Activated B cell treated with CpG ODN at 0.5 μM for 24 hours (primary cell): ENCODE data around the gene IGFALS. TPM values are rescaled to one million over a fixed set of nuclear protein-coding genes. Genes with fewer than 3 reads are reported as not detected.

Experiments used
- ATAC-seq: fragments of 200-7000 bp; cut with Tn5 transposase; one replicate; pipeline ENCODE4 v1.10.0; 2021; ENCODE audit warnings: low read depth, mild to moderate bottlenecking, moderate library complexity
- CTCF ChIA-PET: fragments of 350-600 bp; sonication (Branson Sonifier 250); formaldehyde crosslinking; loops from one replicate; lab custom pipeline; 2021; ENCODE audit warnings: antibody characterized with exemption; lab: Charles Lee
- POLR2A ChIA-PET: fragments of 350-600 bp; sonication (Branson Sonifier 250); formaldehyde crosslinking; loops from one replicate; lab custom pipeline; 2021; ENCODE audit warnings: antibody characterized with exemption; lab: Charles Lee
- DNase-seq: peaks from one replicate; pipeline ENCODE4 v3.0.0; 2022
- H3K27ac Mint-ChIP-seq: one replicate; pipeline ENCODE4 v1.8.0; 2020; ENCODE audit warnings: mixed read lengths
- H3K27me3 Mint-ChIP-seq: one replicate; pipeline ENCODE4 v1.8.0; 2021; ENCODE audit warnings: mixed read lengths
- H3K36me3 Mint-ChIP-seq: one replicate; pipeline ENCODE4 v1.8.0; 2021; ENCODE audit warnings: low read depth, mixed read lengths
- H3K4me1 Mint-ChIP-seq: one replicate; pipeline ENCODE4 v1.8.0; 2021; ENCODE audit warnings: mixed read lengths
- H3K4me3 Mint-ChIP-seq: one replicate; pipeline ENCODE4 v1.8.0; 2020; ENCODE audit warnings: mild to moderate bottlenecking, mixed read lengths
- H3K9me3 Mint-ChIP-seq: one replicate; pipeline ENCODE4 v1.8.0; 2020; ENCODE audit warnings: mixed read lengths
- intact Hi-C: fragments of 100-400 bp; cut with micrococcal nuclease; formaldehyde crosslinking; loops from one replicate; pipeline ENCODE4 v1.15.1; 2024
- total RNA-seq: library from RNA; stranded (reverse); gene quantifications from 2 replicates; pipeline ENCODE4 v1.2.3, GENCODE V29; 2022
- TF ChIP-seq, protein P1 (sequence below): fragments of 200-600 bp; IDR thresholded peaks from one replicate; pipeline ENCODE4 v1.8.0; 2022; ENCODE audit warnings: antibody characterized with exemption, mild to moderate bottlenecking

The IGFALS gene
- total RNA-seq = not detected in 2 replicates

DNA sequence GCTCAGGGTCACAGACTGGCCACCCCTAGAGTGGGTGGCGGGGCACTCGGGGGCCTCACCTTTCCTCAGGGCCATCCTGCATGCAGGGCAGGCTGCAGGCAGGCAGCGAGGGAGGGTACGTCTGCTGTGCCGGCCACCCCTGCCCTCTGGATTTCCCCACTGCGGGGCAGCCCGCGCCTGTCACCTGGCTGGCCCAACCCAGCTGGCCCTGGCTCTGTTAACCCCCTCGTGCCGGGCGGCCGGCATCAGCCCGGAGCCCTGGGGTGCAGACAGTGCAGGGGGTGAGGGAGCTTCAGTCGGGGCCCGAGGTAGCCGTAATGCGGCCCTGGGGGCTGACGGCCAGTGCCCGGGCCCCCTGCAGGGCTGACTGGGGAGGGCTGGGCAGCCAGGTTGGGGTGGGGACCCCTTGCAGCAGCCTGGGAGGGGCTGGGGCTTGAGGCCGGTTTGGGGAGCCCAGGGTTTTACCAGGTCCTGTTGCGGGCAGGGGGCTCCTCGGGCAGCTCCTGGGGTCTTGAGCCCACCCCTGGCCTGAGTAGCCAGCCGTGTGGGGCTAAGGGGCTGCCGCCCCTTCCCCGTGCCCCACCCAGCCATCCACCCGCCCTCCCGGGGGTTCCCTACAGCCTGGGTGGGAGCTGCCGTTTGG, at the start of gene IGFALS:
TSS of gene IGFALS (minus strand) at position 128 of the 643 bp plus-strand sequence. CDS start at position 75, 53 bp downstream.
- peaks cover 8% of the 10 kb centered on the region for H3K36me3 Mint-ChIP-seq
- CTCF ChIA-PET = no interaction called here
- ATAC-seq (no peak), DNase-seq (no peak)
- intact Hi-C loops = no loop called here
- H3K4me3 Mint-ChIP-seq = no peak within 1 kb of the TSS
- H3K27me3 Mint-ChIP-seq = no peaks in the 10 kb centered on the region
- TF ChIP-seq, protein P1, sequence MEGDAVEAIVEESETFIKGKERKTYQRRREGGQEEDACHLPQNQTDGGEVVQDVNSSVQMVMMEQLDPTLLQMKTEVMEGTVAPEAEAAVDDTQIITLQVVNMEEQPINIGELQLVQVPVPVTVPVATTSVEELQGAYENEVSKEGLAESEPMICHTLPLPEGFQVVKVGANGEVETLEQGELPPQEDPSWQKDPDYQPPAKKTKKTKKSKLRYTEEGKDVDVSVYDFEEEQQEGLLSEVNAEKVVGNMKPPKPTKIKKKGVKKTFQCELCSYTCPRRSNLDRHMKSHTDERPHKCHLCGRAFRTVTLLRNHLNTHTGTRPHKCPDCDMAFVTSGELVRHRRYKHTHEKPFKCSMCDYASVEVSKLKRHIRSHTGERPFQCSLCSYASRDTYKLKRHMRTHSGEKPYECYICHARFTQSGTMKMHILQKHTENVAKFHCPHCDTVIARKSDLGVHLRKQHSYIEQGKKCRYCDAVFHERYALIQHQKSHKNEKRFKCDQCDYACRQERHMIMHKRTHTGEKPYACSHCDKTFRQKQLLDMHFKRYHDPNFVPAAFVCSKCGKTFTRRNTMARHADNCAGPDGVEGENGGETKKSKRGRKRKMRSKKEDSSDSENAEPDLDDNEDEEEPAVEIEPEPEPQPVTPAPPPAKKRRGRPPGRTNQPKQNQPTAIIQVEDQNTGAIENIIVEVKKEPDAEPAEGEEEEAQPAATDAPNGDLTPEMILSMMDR = no peak
- H3K27ac Mint-ChIP-seq = no peak within 1 kb of the TSS
- H3K9me3 Mint-ChIP-seq = no peaks in the 10 kb centered on the region
- no peaks in the 10 kb centered on the region for H3K4me1 Mint-ChIP-seq
- POLR2A ChIA-PET = no interaction called here

DNA sequence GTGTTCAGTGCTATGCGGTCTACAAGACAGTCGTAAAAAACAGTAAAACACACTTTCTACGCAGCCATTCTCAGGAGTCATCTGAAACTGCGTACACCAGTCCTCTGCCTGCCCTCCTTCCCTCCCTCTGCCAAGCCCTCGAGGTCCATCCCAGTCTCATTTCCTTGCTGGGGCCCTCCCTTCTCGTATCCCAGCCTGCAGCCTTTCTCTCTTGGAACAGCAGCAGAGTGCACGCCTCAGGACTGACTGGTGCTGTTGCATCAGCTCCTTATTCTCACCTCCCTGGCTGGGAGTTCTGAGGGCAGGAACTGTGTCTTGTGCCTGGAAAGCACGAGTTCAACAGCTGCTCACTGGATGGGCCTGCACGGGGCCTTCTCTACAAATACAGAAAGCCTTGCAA, 46.0 kb upstream of the IGFALS start:
- Mint-ChIP-seq H3K4me1 (no peaks in the 10 kb centered on the region), H3K4me3 (no peak overlapping the region), H3K27me3 (no peaks in the 10 kb centered on the region), H3K36me3 (no peaks in the 10 kb centered on the region), H3K27ac (no peak overlapping the region), H3K9me3 (no peaks in the 10 kb centered on the region)
- POLR2A ChIA-PET = no interaction called here
- CTCF ChIA-PET = no interaction called here
- intact Hi-C loops = no loop called here
- DNase-seq = no peak
- ATAC-seq = no peak
- TF ChIP-seq, protein P1 = no peak

DNA sequence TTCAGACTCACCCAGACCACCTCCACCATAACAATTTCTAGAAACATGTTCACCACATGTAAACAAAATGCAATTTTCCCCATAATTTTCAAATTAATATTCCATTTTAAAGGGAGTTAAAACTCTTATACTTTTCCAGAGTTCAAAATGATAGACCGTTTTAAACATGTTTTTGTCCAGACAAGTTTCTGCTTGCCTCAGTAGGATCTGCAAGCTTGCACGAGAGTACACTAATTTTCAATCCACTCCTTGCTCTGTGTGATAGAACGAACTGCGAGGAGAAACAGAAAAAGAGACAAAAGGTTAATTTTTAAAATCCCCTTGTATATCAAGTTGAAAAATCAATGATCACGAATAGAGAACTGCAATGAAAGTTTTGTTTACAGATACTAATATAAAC, 40.6 kb upstream of the IGFALS start:
- Mint-ChIP-seq H3K4me1 (peaks cover 6% of the 10 kb centered on the region), H3K27ac (no peak overlapping the region), H3K4me3 (no peak overlapping the region), H3K27me3 (no peaks in the 10 kb centered on the region), H3K36me3 (peaks cover 6% of the 10 kb centered on the region), H3K9me3 (no peaks in the 10 kb centered on the region)
- CTCF ChIA-PET = no interaction called here
- DNase-seq = no peak
- intact Hi-C loops = no loop called here
- TF ChIP-seq, protein P1 = no peak
- ATAC-seq = no peak
- POLR2A ChIA-PET = no interaction called here

DNA sequence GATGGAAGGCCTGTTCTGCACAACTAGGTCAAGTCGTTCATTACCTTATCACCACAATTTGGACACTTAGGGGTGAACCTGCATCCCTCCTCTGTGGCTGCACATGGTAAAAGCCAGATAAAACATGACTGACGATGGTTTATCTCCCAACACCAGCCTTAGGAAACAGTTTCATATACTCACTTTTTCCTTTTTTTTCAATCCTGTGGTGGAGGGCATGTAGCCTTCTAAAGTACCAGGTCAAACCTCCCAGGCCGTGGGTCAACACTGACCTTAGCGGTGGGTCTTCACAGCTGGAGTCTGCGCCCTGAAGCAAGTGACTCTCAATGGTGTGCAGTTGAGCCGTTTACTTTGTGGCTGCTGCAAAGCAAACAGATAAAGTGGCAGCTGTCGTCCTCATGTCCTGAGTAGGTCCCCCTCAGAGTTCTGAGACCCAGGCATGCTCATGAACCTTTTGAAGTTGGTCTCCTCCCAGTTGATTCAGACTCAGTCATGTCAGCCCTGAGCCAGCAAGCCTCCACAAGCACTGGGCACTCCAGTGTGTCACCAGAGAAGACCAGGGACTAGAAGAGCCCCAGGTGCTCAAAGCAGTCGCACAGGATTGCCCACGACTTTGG, 39.4 kb upstream of the IGFALS start:
- intact Hi-C loops = no loop called here
- ATAC-seq = no peak
- Mint-ChIP-seq H3K36me3 (peaks cover 6% of the 10 kb centered on the region), H3K4me3 (no peak overlapping the region), H3K27ac (no peak overlapping the region), H3K9me3 (no peaks in the 10 kb centered on the region), H3K4me1 (peaks cover 15% of the 10 kb centered on the region), H3K27me3 (no peaks in the 10 kb centered on the region)
- DNase-seq = no peak
- ChIA-PET POLR2A (interaction anchor here (0.6 kb wide), 1 partner anchor 69 kb away, joined by 5 read pairs; no protein-coding TSS in a partner anchor), CTCF (no interaction called here)
- TF ChIP-seq, protein P1 = no peak

DNA sequence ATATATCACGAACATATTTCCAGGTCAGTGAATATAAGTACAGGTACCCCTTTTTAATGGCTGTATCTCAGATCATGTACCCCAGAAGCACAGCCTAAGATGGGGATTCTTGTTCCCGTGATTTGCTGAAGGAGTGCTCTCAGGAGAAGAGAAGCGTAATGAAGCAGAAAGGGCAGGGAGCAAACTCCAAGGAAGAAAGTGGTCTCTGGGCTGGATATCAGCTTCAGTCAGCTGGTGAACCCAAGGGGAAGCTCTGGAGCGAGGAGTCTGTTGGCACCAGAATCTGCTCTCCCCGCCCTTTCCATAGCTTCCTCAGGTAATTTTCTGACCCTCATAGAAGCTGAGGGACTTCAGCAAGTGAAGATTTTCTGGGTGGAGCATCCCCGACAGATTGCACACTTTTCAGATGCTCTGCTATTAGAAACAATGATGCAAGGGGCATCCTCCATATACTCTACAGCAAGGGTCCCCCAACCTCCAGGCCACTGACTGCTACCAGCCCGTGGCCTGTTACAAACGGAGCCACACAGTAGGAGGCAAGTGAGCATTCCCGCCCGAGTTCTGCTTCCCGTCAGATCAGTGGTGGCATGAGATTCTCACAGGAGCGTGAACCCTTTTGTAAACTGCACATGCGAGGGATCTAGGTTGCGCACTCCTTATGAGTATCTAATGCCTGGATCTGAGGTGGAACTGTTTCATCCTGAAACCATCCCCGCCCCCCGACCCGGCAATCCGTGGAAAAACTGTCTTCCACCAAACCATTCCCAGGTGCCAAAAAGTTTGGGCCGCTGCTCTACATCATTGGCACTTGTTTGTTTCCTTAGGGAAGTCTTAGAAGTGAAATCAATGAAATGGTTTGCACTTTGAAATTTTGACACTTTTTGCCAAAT, 37.9 kb upstream of the IGFALS start:
- no peak for ATAC-seq
- CTCF ChIA-PET = no interaction called here
- Mint-ChIP-seq H3K9me3 (no peaks in the 10 kb centered on the region), H3K36me3 (peaks cover 12% of the 10 kb centered on the region), H3K4me1 (peaks cover 23% of the 10 kb centered on the region), H3K27me3 (no peaks in the 10 kb centered on the region), H3K4me3 (no peak overlapping the region), H3K27ac (no peak overlapping the region)
- TF ChIP-seq, protein P1 = no peak
- DNase-seq = no peak
- intact Hi-C loops = no loop called here
- POLR2A ChIA-PET = no interaction called here
